B cell (primary cell): Measurements from ENCODE around the gene IL1RAPL1. TPM values are rescaled to one million over a fixed set of nuclear protein-coding genes. Genes with fewer than 3 reads are reported as not detected.

ENCODE experiments used
- ATAC-seq: fragments of 200-7000 bp; cut with Tn5 transposase; one replicate; pipeline ENCODE4 v1.10.0; 2021; ENCODE audit warnings: low read depth, mild to moderate bottlenecking, moderate number of reproducible peaks, moderate library complexity
- CTCF ChIA-PET: fragments of 350-600 bp; sonication (Branson Sonifier 250); formaldehyde crosslinking; loops from one replicate; lab custom pipeline; 2021; ENCODE audit warnings: antibody characterized with exemption, inconsistent platforms; lab: Charles Lee
- POLR2A ChIA-PET: fragments of 350-600 bp; sonication (Branson Sonifier 250); formaldehyde crosslinking; loops from one replicate; lab custom pipeline; 2021; ENCODE audit warnings: antibody characterized with exemption; lab: Charles Lee
- DNase-seq: peaks from one replicate; pipeline ENCODE4 v3.0.0; 2013
- H2AFZ ChIP-seq: 2 replicates; pipeline ENCODE4 v1.6.1; 2012; ENCODE audit warnings: mild to moderate bottlenecking, low read depth, low read length; ENCODE audit not compliant: insufficient read depth, poor library complexity, severe bottlenecking
- H3K27ac ChIP-seq, 2 donors: 1 replicate in 1 of 2; 2 replicates in 1 of 2; pipeline ENCODE4 v1.5.1; 2012 to 2013; ENCODE audit warnings: low read length in 2 of 2, mild to moderate bottlenecking in 2 of 2, moderate library complexity in 1 of 2
- H3K27me3 ChIP-seq, 4 experiments: fragments of 200-600 bp in 1 of 4; sonication (generic) in 1 of 4; replicated peaks in 1 of 4; 1 replicate in 2 of 4; 2 replicates in 2 of 4; pipeline versions ENCODE4 v1.6.1 to v1.7.0; 2013 to 2016; ENCODE audit warnings: low read length in 3 of 4, mild to moderate bottlenecking in 2 of 4, mixed read lengths in 1 of 4, moderate library complexity in 1 of 4; ENCODE audit not compliant: insufficient read depth in 4 of 4, control insufficient read depth in 3 of 4; ENCODE audit errors: control extremely low read depth in 1 of 4
- H3K36me3 ChIP-seq, 2 experiments: replicated peaks in 1 of 2; 1 replicate in 1 of 2; 2 replicates in 1 of 2; pipeline versions ENCODE4 v1.6.1 to v1.7.1; 2013; ENCODE audit warnings: low read length in 1 of 2; ENCODE audit not compliant: insufficient read depth in 2 of 2, control insufficient read depth in 1 of 2; ENCODE audit errors: control extremely low read depth in 1 of 2, extremely low read depth in 1 of 2
- H3K4me1 ChIP-seq, 2 donors: fragments of 200-600 bp in 1 of 2; sonication (generic) in 1 of 2; 1 replicate in 1 of 2; 2 replicates in 1 of 2; pipeline versions ENCODE4 v1.5.1 to v1.6.1; 2013 to 2017; ENCODE audit warnings: low read length in 2 of 2; ENCODE audit not compliant: control insufficient read depth in 2 of 2, insufficient read depth in 2 of 2
- H3K4me2 ChIP-seq: replicated peaks from 2 replicates; pipeline ENCODE3; 2012; ENCODE audit warnings: mild to moderate bottlenecking, low read depth, low read length; ENCODE audit not compliant: poor library complexity, severe bottlenecking
- H3K4me3 ChIP-seq, 5 experiments: fragments of 200-600 bp in 1 of 5; sonication (generic) in 1 of 5; 1 replicate in 3 of 5; 2 replicates in 2 of 5; pipeline versions ENCODE4 v1.5.1 to v1.7.0; 2011 to 2016; ENCODE audit warnings: low read length in 4 of 5, mild to moderate bottlenecking in 4 of 5, low read depth in 2 of 5, control low read depth in 1 of 5, moderate library complexity in 1 of 5; ENCODE audit not compliant: insufficient read depth in 1 of 5; ENCODE audit errors: control extremely low read depth in 1 of 5, extremely low read depth in 1 of 5
- H3K79me2 ChIP-seq: fragments of 200-600 bp; sonication (generic); one replicate; pipeline ENCODE4 v1.6.0; 2016; ENCODE audit warnings: low read length; ENCODE audit not compliant: control insufficient read depth, insufficient read depth
- H3K9ac ChIP-seq: fragments of 200-600 bp; sonication (generic); 2 replicates; pipeline ENCODE4 v1.6.1; 2017; ENCODE audit warnings: mild to moderate bottlenecking, low read length, moderate library complexity
- H3K9me3 ChIP-seq, 3 donors: one replicate each; pipeline versions ENCODE4 v1.6.1 to v1.7.1; 2013; ENCODE audit warnings: low read length in 2 of 3; ENCODE audit not compliant: control insufficient read depth in 2 of 3, insufficient read depth in 1 of 3; ENCODE audit errors: control extremely low read depth in 1 of 3
- H4K20me1 ChIP-seq: 2 replicates; pipeline ENCODE4 v1.6.0; 2012; ENCODE audit warnings: mild to moderate bottlenecking, low read length; ENCODE audit not compliant: insufficient read depth, control insufficient read depth, poor library complexity, severe bottlenecking
- H3K27ac Mint-ChIP-seq: one replicate; pipeline ENCODE4 v1.8.0; 2021; ENCODE audit warnings: mixed read lengths
- H3K27me3 Mint-ChIP-seq: one replicate; pipeline ENCODE4 v1.8.0; 2021; ENCODE audit warnings: mixed read lengths
- H3K4me1 Mint-ChIP-seq: one replicate; pipeline ENCODE4 v1.8.0; 2021; ENCODE audit warnings: mixed read lengths
- H3K4me3 Mint-ChIP-seq: one replicate; pipeline ENCODE4 v1.8.0; 2021; ENCODE audit warnings: mixed read lengths
- H3K9me3 Mint-ChIP-seq: one replicate; pipeline ENCODE4 v1.8.0; 2022; ENCODE audit warnings: mixed read lengths; ENCODE audit not compliant: insufficient read depth
- CTCF ChIP-seq: fragments of 200-600 bp; IDR thresholded peaks from one replicate; pipeline ENCODE4 v1.8.0; 2022; ENCODE audit warnings: antibody characterized with exemption, mild to moderate bottlenecking
- EZH2 ChIP-seq: IDR thresholded peaks from 2 replicates; pipeline ENCODE4 v1.6.1; 2012; ENCODE audit warnings: borderline replicate concordance, low read depth, mild to moderate bottlenecking, moderate library complexity, low read length; ENCODE audit not compliant: insufficient read depth, poor library complexity, severe bottlenecking
- intact Hi-C: fragments of 100-400 bp; cut with micrococcal nuclease; formaldehyde crosslinking; loops from one replicate; pipeline ENCODE4 v1.10.0; 2022
- polyA plus RNA-seq: library from polyadenylated mRNA; depleted of rRNA; stranded (reverse); fragments of >200 nt; gene quantifications from 2 replicates; pipeline ENCODE4 v1.2.3, GENCODE V29; 2012
- total RNA-seq, 2 donors: library from RNA; stranded (reverse); fragments of 120-200 nt in 1 of 2; gene quantifications; 1 replicate in 1 of 2; 2 replicates in 1 of 2; pipeline versions ENCODE4 v1.2.3 to v1.2.4, GENCODE V29; 2013 to 2022

The IL1RAPL1 gene
- total and polyA plus RNA-seq, 2 donors (not counting 1 experiment from before 2014, with no cell fraction given): not detected

GRCh38 chrX:29661290-29661689 lies 1074.0 kb downstream of the IL1RAPL1 start:
- no peaks in the 10 kb centered on the region for H3K27me3 Mint-ChIP-seq
- H4K20me1 ChIP-seq: no peaks in the 10 kb centered on the region
- CTCF ChIA-PET: no interaction called here
- H3K4me3 ChIP-seq: no peak overlapping the region
- no peak for TF ChIP-seq CTCF
- no peaks in the 10 kb centered on the region for H3K4me1 ChIP-seq
- H3K9me3 Mint-ChIP-seq: no peaks in the 10 kb centered on the region
- H3K4me3 Mint-ChIP-seq: no peak overlapping the region
- no peaks in the 10 kb centered on the region for H3K9me3 ChIP-seq
- no peak overlapping the region for H3K9ac ChIP-seq
- POLR2A ChIA-PET: no interaction called here
- no peak overlapping the region for H3K27ac ChIP-seq
- H3K27me3 ChIP-seq: no peaks in the 10 kb centered on the region
- no peak overlapping the region for H2AFZ ChIP-seq
- H3K27ac Mint-ChIP-seq: no peak overlapping the region
- DNase-seq (no peak), ATAC-seq (no peak)
- no peak overlapping the region for H3K4me2 ChIP-seq
- no peaks in the 10 kb centered on the region for H3K79me2 ChIP-seq
- no peaks in the 10 kb centered on the region for H3K4me1 Mint-ChIP-seq
- no peaks in the 10 kb centered on the region for H3K36me3 ChIP-seq
- intact Hi-C loops: no loop called here

- TF ChIP-seq CTCF (no peak), EZH2 (no peak)
- H3K4me3 ChIP-seq: no peak overlapping the region
- H3K4me3 Mint-ChIP-seq: no peak overlapping the region
- H3K27ac ChIP-seq: no peak overlapping the region
- H3K9ac ChIP-seq: no peak overlapping the region
- intact Hi-C loops: no loop called here
- no peaks in the 10 kb centered on the region for H4K20me1 ChIP-seq
- no peaks in the 10 kb centered on the region for H3K9me3 ChIP-seq
- H3K27ac Mint-ChIP-seq: no peak overlapping the region
- no peaks in the 10 kb centered on the region for H3K4me1 ChIP-seq
- H3K4me2 ChIP-seq: no peak overlapping the region
- ChIA-PET POLR2A (no interaction called here), CTCF (no interaction called here)
- H3K9me3 Mint-ChIP-seq: no peaks in the 10 kb centered on the region
- no peaks in the 10 kb centered on the region for H3K27me3 ChIP-seq
- H3K36me3 ChIP-seq: no peaks in the 10 kb centered on the region
- no peak for DNase-seq
- H3K4me1 Mint-ChIP-seq: no peaks in the 10 kb centered on the region
- no peaks in the 10 kb centered on the region for H3K27me3 Mint-ChIP-seq
- H3K79me2 ChIP-seq: no peaks in the 10 kb centered on the region
- no peak for ATAC-seq
- H2AFZ ChIP-seq: no peak overlapping the region
These were observed 1074.9 kb downstream of the IL1RAPL1 start for GRCh38 chrX:29662101-29662500.
